Left cardiac atrium (tissue), 4 donors: ENCODE results near the gene GMDS. TPM values are rescaled to one million over a fixed set of nuclear protein-coding genes. Genes with fewer than 3 reads are reported as not detected.

Source experiments
- ATAC-seq, 2 donors: fragments of 200-7000 bp; cut with Tn5 transposase; one replicate each; pipeline ENCODE4 v1.9.1; 2020; ENCODE audit warnings: mild to moderate bottlenecking in 2 of 2, moderate library complexity in 2 of 2
- DNase-seq: peaks from one replicate; pipeline ENCODE4 v3.0.0-alpha.2; 2020
- intact Hi-C, 2 donors: fragments of 100-400 bp; cut with DNase I; formaldehyde crosslinking; loops; one replicate each; pipeline versions ENCODE4 v1.14.1 to v1.15.1; 2022 to 2023
- total RNA-seq, 2 donors: library from RNA; stranded (reverse); fragmentation: NEBNext Ultra II Directional; extraction: Animal tissue kit (Norgen Biotek cat#: 25700); gene quantifications; one replicate each; pipeline ENCODE4 v1.2.1, GENCODE V29; 2021
- donor health status: DM: no; HTN: yes; CAD: no.
- donor health status: DM: no; HTN: yes; CAD: no; lungs with severe emphysema.
- donor health status: DM: yes; HTN: yes; CAD: no.
- donor health status: Dilated cardiomyopathy.

The GMDS gene
- total RNA-seq, 2 donors from 2014 or later = 8.4 to 20.8 TPM

DNA sequence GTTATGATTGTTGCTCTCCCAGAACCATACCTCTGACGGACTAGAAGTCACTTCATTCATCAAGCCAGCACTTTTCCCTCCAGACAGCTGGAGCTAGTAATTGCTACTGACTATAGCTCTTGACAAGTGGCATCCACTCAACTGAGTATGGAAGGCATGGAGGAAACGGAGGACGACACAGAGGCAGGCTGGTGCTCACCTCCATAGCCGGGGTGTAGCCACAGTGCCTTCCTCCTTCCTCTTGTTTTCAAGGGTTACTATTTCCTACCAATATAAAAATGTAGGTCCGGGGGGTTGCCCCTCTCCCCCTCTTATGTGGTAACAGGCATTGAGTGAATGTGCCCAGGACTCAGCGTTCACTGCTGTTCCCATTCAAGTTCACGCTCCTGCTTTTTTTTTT lies 659.1 kb downstream of the GMDS start:
- intact Hi-C loops = no loop called here
- no peak for DNase-seq

DNA sequence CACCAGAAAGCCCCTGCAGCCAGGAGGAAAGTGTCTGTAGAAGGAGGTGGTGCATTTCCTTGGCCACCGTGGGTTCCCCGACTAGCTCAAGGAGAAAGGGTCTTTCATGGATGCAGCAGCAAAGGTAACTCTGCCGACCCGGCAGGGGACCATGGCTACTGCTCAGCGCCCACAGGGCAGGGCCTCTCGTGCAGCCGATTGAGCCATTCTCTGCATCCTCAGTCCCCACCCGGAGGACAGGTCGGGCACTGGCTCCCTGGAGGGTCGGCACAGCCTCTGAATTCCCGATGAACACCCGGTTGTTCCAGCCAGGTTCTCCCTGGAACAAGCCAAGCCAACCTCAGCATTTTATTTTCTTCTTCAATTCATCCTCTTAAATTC lies 659.7 kb downstream of the GMDS start:
- no peak for ATAC-seq
- no peak for DNase-seq
- intact Hi-C loops = no loop called here

More for the DNA sequence above, 659.1 kb downstream of the GMDS start:
- ATAC-seq = no peak

DNA sequence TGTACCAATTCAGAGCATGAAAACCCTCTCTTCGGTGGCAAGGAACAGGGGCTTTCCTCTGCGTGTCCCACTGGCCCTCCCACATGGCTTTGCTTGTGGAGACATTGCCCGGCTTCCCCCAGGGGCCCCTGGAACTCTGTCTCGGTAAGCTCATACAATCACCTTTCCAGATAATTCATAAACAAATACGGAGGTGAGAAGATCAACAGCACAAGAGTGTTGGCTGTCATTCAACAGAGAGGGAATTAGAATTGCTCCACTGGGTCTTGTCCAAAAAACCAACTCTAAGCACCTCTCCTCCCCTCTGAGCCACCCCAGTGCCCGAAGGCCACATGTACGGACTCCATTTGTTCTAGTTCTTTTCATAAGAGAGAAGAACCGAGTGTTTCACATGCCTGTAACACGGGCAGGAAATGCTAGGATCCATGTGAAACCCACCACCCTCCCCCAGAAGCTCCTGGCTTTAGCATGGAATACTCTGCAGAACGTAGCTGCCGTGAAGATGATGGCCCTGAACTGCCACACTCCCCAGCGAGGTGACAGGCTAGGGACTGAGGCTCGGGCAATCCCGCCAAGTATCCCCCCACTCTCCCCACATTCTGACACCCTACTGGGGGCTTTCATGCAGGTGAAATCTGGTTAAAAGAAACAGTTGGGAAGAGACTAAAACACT lies 660.3 kb downstream of the GMDS start:
- ATAC-seq = no peak
- no peak for DNase-seq
- intact Hi-C loops = no loop called here

DNA sequence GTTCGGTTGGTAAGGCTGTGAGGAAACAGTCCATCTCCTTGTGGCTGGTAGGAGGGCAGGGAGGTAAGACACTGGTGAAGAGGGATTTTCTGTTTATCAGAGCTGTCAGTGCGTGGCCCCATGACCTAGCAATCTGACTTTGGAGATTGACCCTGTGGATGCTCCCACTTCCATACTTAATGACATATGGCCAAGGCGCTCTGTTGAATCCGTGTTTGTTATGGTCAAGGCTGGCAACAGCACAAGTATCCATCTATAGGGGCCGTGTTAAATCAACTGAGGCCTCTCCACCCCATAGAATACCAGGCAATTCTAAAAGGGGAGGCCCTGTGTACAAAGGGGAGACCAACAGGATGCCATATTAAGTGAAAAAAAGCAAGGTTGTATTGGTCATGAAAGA lies 661.3 kb downstream of the GMDS start:
- no peak for ATAC-seq

DNA sequence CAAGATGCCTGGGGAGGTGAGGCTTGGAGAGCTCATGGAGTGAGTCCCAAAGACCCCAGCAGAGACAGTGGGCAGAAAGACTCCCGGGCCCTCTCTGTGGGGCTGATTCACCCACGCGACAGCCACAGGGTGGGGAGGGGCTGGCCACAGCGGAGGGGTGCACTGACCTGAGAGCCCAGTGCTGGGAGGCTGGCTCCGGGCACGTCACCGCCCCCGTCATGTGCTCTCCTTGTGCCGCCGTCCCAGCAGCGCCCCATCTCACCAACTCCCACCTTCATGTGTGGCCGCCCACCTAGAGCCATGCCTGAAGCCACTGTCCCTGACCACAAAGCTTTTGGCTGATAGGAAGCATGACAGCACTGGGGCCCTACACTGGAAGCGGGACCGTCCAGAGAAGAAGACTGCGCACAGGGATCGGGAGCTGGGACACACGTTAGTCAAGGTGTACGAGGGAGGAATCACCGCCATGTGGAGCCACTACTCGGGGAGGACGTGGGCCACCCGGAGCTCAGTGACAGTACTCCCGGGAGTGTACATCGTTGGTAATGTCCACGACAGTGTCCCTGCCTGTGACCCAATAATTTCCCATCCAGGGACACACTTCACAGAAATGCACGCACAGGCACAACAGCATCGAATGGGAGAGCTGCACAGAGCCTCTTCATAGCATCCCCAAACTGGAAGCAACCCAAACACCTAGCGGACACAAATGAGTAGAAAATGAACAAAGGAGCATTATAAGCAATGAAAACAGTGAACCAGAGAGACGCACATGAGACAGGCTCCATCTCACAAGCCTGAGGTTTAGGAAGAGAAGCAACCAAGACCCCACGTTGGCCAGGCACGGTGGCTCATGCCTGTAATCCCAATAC lies 664.0 kb downstream of the GMDS start:
- DNase-seq = no peak
- intact Hi-C loops = no loop called here
- ATAC-seq = no peak

More for the DNA sequence above, 661.3 kb downstream of the GMDS start:
- intact Hi-C loops = no loop called here
- no peak for DNase-seq

DNA sequence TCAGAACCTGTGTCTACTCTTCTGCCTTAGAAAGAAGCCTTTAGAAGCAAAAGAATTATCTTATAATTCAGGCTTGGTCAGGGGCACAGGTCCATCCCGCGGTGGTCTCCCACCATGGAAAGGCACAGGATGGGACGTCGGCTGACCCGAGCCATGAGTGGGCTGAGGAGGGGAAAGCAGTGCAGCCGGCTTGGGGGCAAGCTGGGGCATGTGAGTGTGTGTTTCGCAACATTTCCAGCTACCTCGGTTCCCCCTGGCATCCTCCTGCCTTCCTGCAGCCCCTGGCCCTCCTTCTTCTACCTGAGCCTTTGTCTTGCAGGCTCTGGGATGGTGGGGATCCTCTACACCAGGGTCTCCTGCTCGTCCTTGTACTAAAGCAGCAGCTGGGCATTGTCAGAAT lies 664.8 kb downstream of the GMDS start:
- DNase-seq (no peak), ATAC-seq (no peak)
- intact Hi-C loops = no loop called here

DNA sequence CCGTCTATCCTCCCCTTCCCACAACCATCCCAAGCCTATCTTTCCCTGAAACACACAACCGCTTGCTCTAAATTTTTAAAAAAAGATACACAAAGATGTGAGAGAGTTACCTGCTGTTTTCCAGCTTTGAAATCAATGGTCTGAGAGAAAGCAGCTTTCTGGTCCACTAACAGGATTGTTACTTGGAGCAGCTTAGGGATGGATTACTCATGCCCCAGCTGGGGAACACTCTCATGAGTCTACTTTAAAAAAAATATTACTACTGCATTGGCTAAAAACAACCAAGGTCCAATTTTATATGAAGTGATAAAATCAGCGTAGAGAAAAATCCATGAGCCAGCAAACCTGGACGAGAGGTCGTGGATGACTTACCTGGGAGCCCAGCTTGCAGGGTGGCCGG lies 665.3 kb downstream of the GMDS start:
- DNase-seq (no peak), ATAC-seq (no peak)
- intact Hi-C loops = no loop called here

DNA sequence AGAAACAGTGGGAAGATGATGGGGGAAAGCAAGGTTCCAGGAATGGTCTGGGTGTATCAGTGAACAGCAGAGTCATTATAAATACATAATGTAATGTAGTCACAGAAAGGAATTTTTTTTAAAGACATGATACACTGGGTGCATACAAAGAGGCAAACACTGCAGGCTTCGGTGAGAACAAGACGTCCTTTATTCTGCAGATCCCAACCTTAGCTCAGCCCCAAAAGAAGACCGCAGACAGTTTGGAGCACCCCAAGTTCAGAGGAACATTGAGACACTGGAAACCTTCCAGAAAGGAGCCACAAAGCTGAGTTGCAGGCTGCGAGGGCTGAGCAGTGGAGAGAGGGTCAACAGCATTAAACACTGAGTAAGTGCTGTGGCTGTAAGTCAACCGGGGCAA lies 666.3 kb downstream of the GMDS start:
- no peak for ATAC-seq
- intact Hi-C loops = no loop called here

DNA sequence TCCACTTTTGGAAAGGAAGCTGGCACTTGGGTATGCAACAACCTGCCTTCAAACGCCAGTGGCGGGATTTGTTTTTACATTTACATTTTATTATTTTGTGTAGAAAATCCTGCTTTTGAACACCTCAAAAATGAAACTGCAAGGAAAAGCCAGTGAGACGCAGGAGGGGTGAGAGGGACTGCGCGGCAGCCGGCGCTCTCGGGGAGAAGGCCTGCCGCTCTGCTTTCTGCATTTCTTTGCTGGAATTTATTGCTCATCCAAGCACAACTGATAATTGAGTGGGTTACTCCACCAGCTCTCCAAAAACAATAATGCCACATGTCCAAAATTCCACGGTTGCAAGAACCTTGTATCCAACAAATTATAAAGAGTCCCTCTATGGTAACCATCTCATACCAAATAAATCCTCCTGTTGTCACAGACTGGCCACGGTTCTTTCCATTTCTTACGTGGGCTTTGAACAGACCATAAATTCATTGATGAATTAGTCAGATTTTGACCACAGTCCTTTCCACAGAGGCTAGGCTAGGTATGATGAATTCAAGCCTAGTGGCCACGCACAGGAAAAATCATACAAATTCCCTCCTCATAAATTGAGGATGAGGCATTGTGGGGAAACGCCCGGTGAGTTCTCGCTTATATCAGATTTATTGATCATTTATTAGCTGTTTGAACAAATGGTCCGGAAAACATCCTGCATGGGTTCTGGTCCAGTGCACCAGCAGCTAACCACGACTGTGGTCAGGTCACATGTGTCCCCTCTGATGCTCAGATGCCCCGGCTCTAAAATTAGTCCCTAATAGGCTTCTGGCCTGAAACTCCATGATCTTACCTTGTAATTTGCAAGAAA lies 667.3 kb downstream of the GMDS start:
- intact Hi-C loops = no loop called here
- ATAC-seq = no peak
- no peak for DNase-seq

More for the DNA sequence above, 666.3 kb downstream of the GMDS start:
- DNase-seq = no peak

DNA sequence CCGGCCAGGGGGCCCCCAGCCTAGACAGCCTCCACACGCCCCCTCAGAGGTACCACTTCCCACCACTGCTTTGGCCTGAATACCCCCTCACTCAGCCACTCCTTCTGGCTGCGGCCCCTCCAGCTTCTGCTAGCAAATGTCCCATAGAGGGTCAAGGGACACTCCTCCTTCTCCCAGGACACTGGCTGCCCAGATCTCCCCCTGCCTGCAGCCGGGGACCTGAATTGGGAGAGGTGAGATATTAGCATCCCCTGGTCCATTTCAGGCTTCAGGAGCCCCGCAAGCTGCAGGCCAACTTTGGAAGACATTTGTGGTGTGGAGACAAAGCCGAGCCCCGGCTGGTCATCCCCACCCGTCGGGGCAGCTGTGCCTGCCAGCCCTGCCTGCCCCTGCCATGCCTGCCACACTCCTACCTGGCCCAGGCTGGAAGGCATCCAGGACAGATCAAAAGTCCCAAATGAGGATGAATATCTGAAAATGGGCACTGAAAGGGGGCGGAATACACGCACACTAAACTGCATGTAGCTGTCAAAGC lies 668.2 kb downstream of the GMDS start:
- DNase-seq (no peak), ATAC-seq (no peak)
- intact Hi-C loops = no loop called here

DNA sequence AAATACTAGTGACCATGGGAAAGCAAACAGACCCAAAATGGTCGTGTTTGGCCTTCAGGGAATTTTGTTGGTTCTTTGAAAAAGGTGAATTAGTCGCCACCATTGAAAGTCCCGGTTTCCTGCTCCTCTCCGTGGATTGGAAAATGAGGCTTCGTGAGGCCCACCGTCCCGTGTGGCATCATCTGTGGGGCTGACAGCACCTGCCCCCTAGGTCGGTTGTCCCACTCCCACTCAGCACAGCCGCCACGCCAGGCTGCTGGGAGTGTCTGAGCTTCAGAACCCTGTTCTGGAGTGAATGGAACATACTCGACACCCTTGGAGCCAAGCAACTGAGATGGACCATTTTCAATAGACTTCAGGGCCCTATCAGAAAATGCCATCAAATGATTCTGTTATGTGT lies 668.7 kb downstream of the GMDS start:
- DNase-seq (no peak), ATAC-seq (no peak)
- intact Hi-C loops = no loop called here

DNA sequence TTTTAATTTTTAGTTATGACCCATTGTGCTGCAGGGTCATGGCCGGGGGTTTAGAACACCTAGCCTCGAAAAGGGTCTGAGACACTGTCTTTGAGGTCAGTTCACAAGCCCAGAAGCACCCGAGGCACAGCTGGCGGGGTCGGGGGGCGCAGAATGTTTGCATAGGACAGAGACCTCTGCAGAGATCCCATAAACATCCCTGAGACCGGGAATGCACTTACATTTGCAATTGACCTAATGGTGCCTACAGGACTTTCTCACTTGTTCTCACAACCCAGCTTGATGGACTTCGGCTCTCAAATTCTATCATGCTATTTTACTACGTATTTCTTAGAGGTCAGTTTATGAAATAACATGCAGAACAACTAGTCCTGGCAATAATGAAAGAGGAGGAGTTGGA lies 669.2 kb downstream of the GMDS start:
- intact Hi-C loops = no loop called here
- ATAC-seq = no peak
- DNase-seq = no peak

DNA sequence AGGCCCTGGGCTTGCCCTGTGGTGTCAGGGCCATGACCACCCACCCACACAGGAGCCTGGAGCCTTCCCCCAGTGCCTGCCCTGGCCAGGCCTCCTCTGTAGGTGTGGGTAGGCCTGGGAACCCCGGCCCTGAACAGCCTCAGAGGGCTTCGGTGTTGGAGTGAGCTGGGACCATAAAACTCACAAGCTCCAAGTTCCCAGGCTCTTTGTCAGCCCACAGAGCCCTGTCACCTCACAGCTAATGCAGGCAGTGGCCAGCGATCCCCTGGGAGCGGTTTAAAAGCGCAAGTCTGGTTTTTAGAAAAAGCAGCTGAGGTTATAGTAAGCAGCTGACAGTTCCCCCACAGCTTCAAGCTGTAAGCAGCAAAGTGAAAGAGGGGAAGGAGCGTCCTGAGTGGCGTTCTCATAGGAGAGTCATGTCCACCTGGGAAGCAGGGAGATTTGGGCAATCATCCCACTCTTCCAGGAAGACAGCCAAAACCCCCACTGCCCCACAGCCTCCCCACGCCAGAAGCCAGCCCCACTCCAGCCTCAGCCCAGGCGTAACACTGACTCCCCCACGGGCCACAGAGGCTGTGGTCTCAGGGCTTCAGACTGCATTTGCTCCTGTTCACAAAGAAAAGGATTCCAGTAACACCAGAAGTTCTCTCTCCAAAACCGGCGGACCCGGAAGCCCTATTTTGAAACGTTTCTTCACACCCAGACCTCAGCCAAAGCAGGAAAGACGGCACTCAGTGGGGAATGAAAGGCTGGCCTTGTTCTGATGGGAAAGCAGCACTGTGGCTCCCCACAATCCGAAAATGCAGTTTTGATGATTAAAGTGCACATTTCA lies 670.0 kb downstream of the GMDS start:
- intact Hi-C loops = no loop called here
- peak; percentile 56 to 72 for ATAC-seq
- no peak for DNase-seq

DNA sequence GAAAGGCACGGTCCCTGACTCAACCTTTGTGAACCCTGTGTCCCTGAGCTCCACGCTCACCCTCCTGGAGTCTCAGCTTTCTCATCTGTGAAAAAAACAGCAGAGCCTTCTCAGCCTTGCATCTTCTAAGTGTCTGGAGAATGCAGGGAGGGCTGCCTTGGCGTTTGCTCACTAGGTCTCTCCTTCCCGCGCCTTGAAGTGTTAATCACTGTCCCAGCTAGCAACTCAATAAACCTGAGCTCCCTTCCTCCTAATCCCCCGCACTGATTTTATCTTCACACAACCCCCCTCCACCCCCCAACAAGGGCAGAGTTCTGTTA lies 670.6 kb downstream of the GMDS start:
- intact Hi-C loops = no loop called here
- ATAC-seq = peak in 1 of 2 donors; percentile 5
- no peak for DNase-seq

DNA sequence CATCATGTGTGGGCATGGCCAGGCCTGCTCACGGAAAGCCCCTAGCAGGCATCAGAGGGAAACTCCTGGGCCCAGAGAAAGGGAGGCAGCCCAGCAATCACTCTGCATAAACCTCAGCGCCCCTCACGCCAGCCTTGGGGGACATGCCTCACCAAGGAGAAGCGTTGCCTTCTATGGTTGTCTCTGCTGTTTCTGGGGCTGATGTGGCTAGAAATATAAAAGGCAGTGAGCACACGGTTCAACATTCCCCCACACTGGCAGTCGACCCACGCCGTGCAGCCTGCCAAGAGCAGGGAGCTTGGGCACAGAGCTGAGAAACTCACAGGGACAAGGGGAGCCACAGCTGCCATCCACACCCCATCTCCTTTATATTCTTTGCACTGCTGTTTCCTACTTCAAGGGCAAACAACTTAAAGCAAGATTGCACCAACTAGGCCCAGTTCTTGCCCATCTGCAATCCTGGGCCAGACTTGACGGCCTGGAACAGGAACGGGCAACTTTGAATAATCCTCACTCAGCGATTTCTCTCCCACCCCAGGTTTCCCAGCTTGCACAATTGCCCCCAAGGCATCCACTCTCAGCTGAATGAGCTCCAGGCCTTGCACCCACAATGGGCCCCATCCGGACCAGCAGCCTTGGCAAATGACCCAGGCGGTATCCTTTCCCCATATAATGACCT lies 671.2 kb downstream of the GMDS start:
- DNase-seq (no peak), ATAC-seq (no peak)
- intact Hi-C loops = no loop called here
